GM19468 (cell line): ENCODE results near the gene CCNDBP1.

Experiments
- ATAC-seq: cut with Tn5 transposase; IDR thresholded peaks from one replicate; pipeline ENCODE4 v1.9.1; 2021; ENCODE audit warnings: mild to moderate bottlenecking, moderate library complexity, moderate number of reproducible peaks; ENCODE audit not compliant: unreplicated experiment; ENCODE audit errors: extremely low read depth

The CCNDBP1 gene

GRCh38 chr15:43241100-43241499 lies 55.9 kb downstream of the CCNDBP1 start:
- ATAC-seq: no peak

- no peak for ATAC-seq
Observed at GRCh38 chr15:43242616-43243015, 57.4 kb downstream of the CCNDBP1 start.

DNA sequence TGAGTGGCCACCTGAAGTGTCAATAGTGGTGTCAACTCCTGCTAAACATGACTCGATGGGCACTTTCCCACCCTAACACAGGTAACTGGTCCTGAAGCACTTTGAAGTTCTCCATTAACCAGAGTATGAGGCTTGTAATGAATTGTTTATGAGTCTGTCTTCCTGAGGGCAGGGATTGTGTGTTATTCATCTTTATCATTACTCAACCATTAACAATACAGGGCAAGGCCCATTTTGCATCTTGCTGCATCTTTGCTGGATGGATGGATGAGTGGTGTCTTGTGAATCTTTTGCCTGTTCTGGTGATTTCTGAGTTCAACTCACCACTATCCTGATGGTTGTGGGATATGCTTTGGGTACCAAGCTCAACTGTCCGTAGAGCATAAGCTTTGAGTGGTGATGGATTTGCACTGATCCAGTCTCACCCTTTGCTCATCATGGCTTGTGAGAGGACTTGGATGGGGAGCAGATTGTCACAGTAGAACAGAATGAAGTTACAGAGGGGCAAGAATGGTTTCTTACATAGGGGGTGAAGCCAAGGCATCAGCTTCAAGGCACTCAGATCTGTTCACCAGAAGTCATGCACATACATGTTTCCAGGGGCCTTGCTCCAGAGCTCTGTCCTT lies 57.9 kb downstream of the CCNDBP1 start:
- no peak for ATAC-seq

GRCh38 chr15:43244092-43244491 lies 58.9 kb downstream of the CCNDBP1 start:
- no peak for ATAC-seq

- ATAC-seq: no peak
Observed at GRCh38 chr15:43246261-43246774, 61.1 kb downstream of the CCNDBP1 start.
